Daoy (cell line): ENCODE measurements around the gene TRAPPC3L. TPM values are rescaled to one million over a fixed set of nuclear protein-coding genes. Genes with fewer than 3 reads are reported as not detected.

Source experiments
- total RNA-seq: library from RNA; depleted of rRNA; stranded (reverse); fragments of >200 nt; shearing (Covaris generic); gene quantifications from 2 replicates; pipeline ENCODE4 v1.2.3, GENCODE V29; 2014; rRNA removed

TRAPPC3L gene
- total RNA-seq, 1 experiment from 2014 or later = not detected

Other genes with a start within 250 kb of the TRAPPC3L start
- 29.5 and 42.6 TPM in 2 replicates for gene DSE, start 174.7 kb downstream of the TRAPPC3L start, total RNA-seq
- gene CALHM6, start 84.3 kb downstream of the TRAPPC3L start, total RNA-seq = 6.0 and 11.7 TPM in 2 replicates
- 2.7 and 3.2 TPM in 2 replicates for gene CALHM5, start 34.0 kb downstream of the TRAPPC3L start, total RNA-seq
- gene CALHM4, start 8.1 kb upstream of the TRAPPC3L start, total RNA-seq = not detected in 2 replicates
- 39.0 and 51.6 TPM in 2 replicates for gene RWDD1, start 25.8 kb upstream of the TRAPPC3L start, total RNA-seq
- under 0.01 TPM in 1 of 2 replicates, not detected in the other for gene RSPH4A, start 70.8 kb upstream of the TRAPPC3L start, total RNA-seq
- gene ZUP1, start 123.1 kb upstream of the TRAPPC3L start, total RNA-seq = 16.7 and 21.0 TPM in 2 replicates
- 10.5 and 16.7 TPM in 2 replicates for gene KPNA5, start 135.5 kb upstream of the TRAPPC3L start, total RNA-seq
- 0.29 and 3.0 TPM in 2 replicates for gene FAM162B, start 220.0 kb upstream of the TRAPPC3L start, total RNA-seq